K562 (cell line): ENCODE data around the gene BCKDK. TPM values are rescaled to one million over a fixed set of nuclear protein-coding genes. Genes with fewer than 3 reads are reported as not detected.
A peak's percentile ranks its signal among the peaks of the same experiment; 100 is the strongest.

Experiments used
- ATF2 ChIP-seq: sonication (generic); formaldehyde crosslinking; IDR thresholded peaks from 2 replicates; pipeline ENCODE4 v1.8.1; 2022; ENCODE audit warnings: missing genetic modification reagents
- ATF6 ChIP-seq: sonication (generic); formaldehyde crosslinking; IDR thresholded peaks from 2 replicates; pipeline ENCODE4 v1.4.0; 2020; ENCODE audit warnings: mild to moderate bottlenecking, missing genetic modification reagents
- BRCA1 ChIP-seq, 2 experiments: fragments of 450-650 bp in 1 of 2; sonication (generic) in 1 of 2; formaldehyde crosslinking in 1 of 2; IDR thresholded peaks; 2 replicates each; pipeline versions ENCODE4 v1.5.0 to v1.6.1; 2017 to 2020; ENCODE audit warnings: mild to moderate bottlenecking in 1 of 2, missing genetic modification reagents in 1 of 2
- CBX1 ChIP-seq: sonication (generic); IDR thresholded peaks from 2 replicates; pipeline ENCODE4 v1.6.1; 2016; ENCODE audit warnings: antibody characterized with exemption, low read depth, mild to moderate bottlenecking
- ETS1 ChIP-seq: conservative IDR thresholded peaks from 2 replicates; pipeline ENCODE4 v1.6.1; 2011; ENCODE audit warnings: low read depth, mild to moderate bottlenecking, low read length; ENCODE audit not compliant: control insufficient read depth
- NFE2 ChIP-seq: IDR thresholded peaks from 2 replicates; pipeline ENCODE4 v1.6.1; 2014; ENCODE audit warnings: antibody characterized with exemption, low read depth
- PHTF2 ChIP-seq: fragments of 250-450 bp; sonication (Bioruptor Pico); IDR thresholded peaks from 2 replicates; pipeline ENCODE4 v1.5.0; 2021; ENCODE audit warnings: mild to moderate bottlenecking
- SMAD1 ChIP-seq: fragments of 150-350 bp; IDR thresholded peaks from 2 replicates; pipeline ENCODE4 v1.6.1; 2014; ENCODE audit warnings: low read length, low read depth; ENCODE audit not compliant: partially characterized antibody
- SMARCB1 ChIP-seq: IDR thresholded peaks from 2 replicates; pipeline ENCODE4 v1.6.1; 2011; ENCODE audit warnings: improper control_type of control experiment, low read depth; ENCODE audit not compliant: insufficient read length
- SP2 ChIP-seq: IDR thresholded peaks from 2 replicates; pipeline ENCODE4 v1.6.1; 2011; ENCODE audit warnings: mild to moderate bottlenecking, low read depth, low read length, moderate library complexity; ENCODE audit not compliant: poor library complexity, severe bottlenecking; ENCODE audit errors: extremely low read depth
- SUPT5H ChIP-seq: fragments of 450-650 bp; IDR thresholded peaks from 2 replicates; pipeline ENCODE4 v1.6.1; 2016
- TFAP4 ChIP-seq: sonication (generic); formaldehyde crosslinking; IDR thresholded peaks from 2 replicates; pipeline ENCODE4 v1.8.0; 2022; ENCODE audit warnings: missing genetic modification reagents, mild to moderate bottlenecking, moderate library complexity, borderline replicate concordance
- WHSC1 ChIP-seq: IDR thresholded peaks from one replicate; pipeline ENCODE4 v1.6.1; 2012; ENCODE audit warnings: low read length, control low read depth, inconsistent platforms
- YY1 ChIP-seq, 3 experiments: IDR thresholded peaks; 2 replicates each; pipeline ENCODE4 v1.6.1; 2011; ENCODE audit warnings: low read length in 2 of 3, mild to moderate bottlenecking in 2 of 3, moderate library complexity in 2 of 3, borderline replicate concordance in 1 of 3, control low read depth in 1 of 3, low read depth in 1 of 3; ENCODE audit not compliant: insufficient read depth in 3 of 3, insufficient replicate concordance in 2 of 3, control insufficient read depth in 1 of 3, insufficient read length in 1 of 3; ENCODE audit errors: extremely low read depth in 1 of 3
- ZBTB9 ChIP-seq: fragments of 450-650 bp; formaldehyde crosslinking; IDR thresholded peaks from 2 replicates; pipeline ENCODE4 v1.4.0; 2020; ENCODE audit warnings: mild to moderate bottlenecking, moderate library complexity
- ZNF212 ChIP-seq: fragments of 450-650 bp; formaldehyde crosslinking; IDR thresholded peaks from 2 replicates; pipeline ENCODE4 v1.4.0; 2020; ENCODE audit warnings: mild to moderate bottlenecking
- ZNF583 ChIP-seq: fragments of 250-450 bp; sonication (Bioruptor Pico); IDR thresholded peaks from 2 replicates; pipeline ENCODE4 v1.4.0; 2020
- ZNF668 ChIP-seq: fragments of 250-450 bp; sonication (Bioruptor Pico); IDR thresholded peaks from 2 replicates; pipeline ENCODE4 v1.8.0; 2022; ENCODE audit warnings: mild to moderate bottlenecking, inconsistent platforms
- polyA plus RNA-seq, 8 experiments: library from polyadenylated mRNA; depleted of rRNA in 4 of 8; stranded (reverse) in 5 of 8; unstranded in 3 of 8; fragments of >200 nt; fragmentation: Nextera tagmentation in 2 of 8; fragmentation: Illumina TruSeq in 1 of 8; extraction: Ambion mirVana in 2 of 8; extraction: Trizol in 1 of 8; gene quantifications; 2 replicates each; pipeline versions ENCODE4 v1.2.1 to v1.2.3, GENCODE V29; 2011 to 2014; ENCODE audit warnings: inconsistent platforms in 1 of 8, missing spikeins in 1 of 8
- total RNA-seq, 7 experiments: library from RNA; depleted of rRNA in 6 of 7; stranded (reverse); fragments of >200 nt in 6 of 7; fragmentation: Illumina TruSeq in 2 of 7; extraction: Trizol in 2 of 7; gene quantifications; 2 replicates each; pipeline versions ENCODE4 v1.2.1 to v1.2.3, GENCODE V29; 2011 to 2021; ENCODE audit warnings: low replicate concordance in 1 of 7

BCKDK gene
- total and polyA plus RNA-seq, 9 of the 15 experiments (the other 6 are each of a cell fraction or from before 2014, with no cell fraction given): 0.58 to 34.8 (median 13.1) TPM

GRCh38 chr16:31073142-31073969 is 34.8 kb upstream of the BCKDK start (continued):
- TF ChIP-seq ATF6 (CRISPR knock-in tag) (no peak), YY1 (IDR thresholded peaks at IDR 0.05; ENCODE audit: borderline replicate concordance in 1 of 3, control insufficient read depth in 1 of 3, extremely low read depth in 1 of 3, insufficient read depth in 3 of 3, insufficient read length in 1 of 3, insufficient replicate concordance in 2 of 3, low read depth in 1 of 3, low read length in 2 of 3) (peak; percentile 53 to 78 (median 69)), WHSC1 (no peak), NFE2 (no peak; the same call in 1 of the 2 replicates), SUPT5H (peak; percentile 25; the same call in 1 of the 2 replicates), PHTF2 (CRISPR knock-in tag) (no peak), CBX1 (no peak; the same call in 1 of the 2 replicates), ZBTB9 (CRISPR knock-in tag) (no peak; the same call in 1 of the 2 replicates), TFAP4 (CRISPR knock-in tag) (no peak), ZNF583 (CRISPR knock-in tag) (no peak), ZNF212 (0 out of 2 replicates have a peak, but pooled peaks have one; percentile 69), ATF2 (CRISPR knock-in tag) (no peak), SP2 (no peak), SMARCB1 (no peak), ETS1 (peak; percentile 78; the same call in 1 of the 2 replicates), BRCA1 (IDR thresholded peaks at IDR 0.05) (no peak), BRCA1 (CRISPR knock-in tag; IDR thresholded peaks at IDR 0.05) (0 out of 2 replicates have a peak, but pooled peaks have one; percentile 12), SMAD1 (peak; percentile 9), ZNF668 (CRISPR knock-in tag) (no peak)
